HG02610 (cell line): ENCODE measurements around the gene RAD23B.
A peak's percentile ranks its signal among the peaks of the same experiment; 100 is the strongest.

Source experiments
- ATAC-seq: cut with Tn5 transposase; IDR thresholded peaks from one replicate; pipeline ENCODE4 v1.9.1; 2021; ENCODE audit warnings: mild to moderate bottlenecking, moderate library complexity; ENCODE audit not compliant: unreplicated experiment

Gene RAD23B

GRCh38 chr9:107266624-107267368 is 16.3 kb upstream of the RAD23B start:
- ATAC-seq, result no peak

- no peak for ATAC-seq
Measured at GRCh38 chr9:107268560-107268959, 14.5 kb upstream of the RAD23B start.

- no peak for ATAC-seq
Measured at GRCh38 chr9:107269254-107269653, 13.8 kb upstream of the RAD23B start.

GRCh38 chr9:107269681-107270080 is 13.4 kb upstream of the RAD23B start:
- no peak for ATAC-seq

GRCh38 chr9:107270082-107270481 is 13.0 kb upstream of the RAD23B start:
- no peak for ATAC-seq

- ATAC-seq, result no peak
Measured at GRCh38 chr9:107270580-107270979, 12.5 kb upstream of the RAD23B start.

GRCh38 chr9:107273634-107274033 is 9.4 kb upstream of the RAD23B start:
- no peak for ATAC-seq

- ATAC-seq, result peak; percentile 54
Measured at GRCh38 chr9:107274096-107274495, 9.0 kb upstream of the RAD23B start.

- no peak for ATAC-seq
Measured at GRCh38 chr9:107274953-107275422, 8.1 kb upstream of the RAD23B start.

GRCh38 chr9:107275530-107275929 is 7.5 kb upstream of the RAD23B start:
- no peak for ATAC-seq

GRCh38 chr9:107276966-107277710 is 5.9 kb upstream of the RAD23B start:
- ATAC-seq, result no peak

- ATAC-seq, result no peak
Measured at GRCh38 chr9:107277801-107278200, 5.3 kb upstream of the RAD23B start.

GRCh38 chr9:107279086-107279485 is 4.0 kb upstream of the RAD23B start:
- ATAC-seq, result no peak

GRCh38 chr9:107280543-107280942 is 2.5 kb upstream of the RAD23B start:
- ATAC-seq, result no peak

GRCh38 chr9:107281184-107281583 is 1.9 kb upstream of the RAD23B start:
- ATAC-seq, result no peak

- peak; percentile 0 for ATAC-seq
Measured at GRCh38 chr9:107281922-107282667, 984 bp upstream of the RAD23B start.

- peak; percentile 45 for ATAC-seq
Measured at GRCh38 chr9:107283623-107284616, 841 bp downstream of the RAD23B start.

GRCh38 chr9:107284636-107285035 is 1.6 kb downstream of the RAD23B start:
- no peak for ATAC-seq

GRCh38 chr9:107285286-107285685 is 2.2 kb downstream of the RAD23B start:
- no peak for ATAC-seq

- no peak for ATAC-seq
Measured at GRCh38 chr9:107286057-107286456, 3.0 kb downstream of the RAD23B start.
